Medulla oblongata (tissue), 1 donor: ENCODE measurements around the gene LRFN3.
"Not testable (repeated sequence)": the region's sequence is repeated elsewhere in the genome, so short reads cannot be mapped to it uniquely, and the experiment has no call there.

Experiments used
- DNase-seq: peaks from one replicate; pipeline ENCODE4 v3.0.0-alpha.2; 2015; ENCODE audit errors: extremely low spot score

Gene LRFN3

DNA sequence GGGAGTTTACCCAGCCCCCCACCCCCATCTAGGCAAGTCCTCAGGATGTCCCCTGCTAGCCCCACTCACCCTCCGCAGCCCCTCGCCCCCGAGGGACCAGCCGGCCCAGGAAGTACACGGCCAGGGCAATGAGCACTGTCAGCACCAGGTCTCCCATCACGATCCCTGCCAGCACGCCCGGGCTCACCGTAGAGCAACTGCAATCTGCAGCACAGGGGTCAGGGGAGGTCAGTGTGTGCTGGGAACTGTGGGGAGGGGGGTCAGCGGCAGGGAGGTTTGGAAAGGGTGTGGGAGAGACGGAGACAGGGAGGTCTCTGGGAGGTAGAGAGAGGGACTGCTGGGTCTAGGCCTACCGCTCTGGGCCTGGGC lies 28.8 kb upstream of the LRFN3 start:
- no peak for DNase-seq

DNA sequence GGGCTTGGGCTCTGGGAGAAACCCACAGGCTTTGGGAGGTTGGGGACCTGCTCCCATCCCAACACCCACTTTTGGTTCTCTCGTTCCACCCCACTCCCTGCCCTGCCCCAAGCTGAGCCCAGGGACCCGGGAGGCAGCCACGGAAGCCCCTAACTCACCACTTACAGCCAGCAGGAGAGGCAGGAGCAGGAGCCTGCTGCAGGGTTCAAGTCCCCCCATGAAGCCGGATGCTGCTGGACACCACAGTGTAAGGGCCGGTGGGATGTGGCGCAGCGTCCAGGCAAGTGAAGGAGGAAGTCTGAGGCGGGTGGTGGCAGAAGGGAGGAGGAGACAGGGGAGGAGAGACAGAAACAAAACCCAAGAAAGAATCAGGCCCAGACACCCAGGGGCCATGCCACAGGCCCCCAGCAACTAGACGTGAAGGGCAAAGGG lies 28.1 kb upstream of the LRFN3 start, which contains the start of gene TYROBP:
Gene TYROBP (minus strand): TSS at position 286 of the 432 bp plus-strand sequence. CDS start 67 bp downstream, at position 219.
- peak; percentile 54 for DNase-seq

DNA sequence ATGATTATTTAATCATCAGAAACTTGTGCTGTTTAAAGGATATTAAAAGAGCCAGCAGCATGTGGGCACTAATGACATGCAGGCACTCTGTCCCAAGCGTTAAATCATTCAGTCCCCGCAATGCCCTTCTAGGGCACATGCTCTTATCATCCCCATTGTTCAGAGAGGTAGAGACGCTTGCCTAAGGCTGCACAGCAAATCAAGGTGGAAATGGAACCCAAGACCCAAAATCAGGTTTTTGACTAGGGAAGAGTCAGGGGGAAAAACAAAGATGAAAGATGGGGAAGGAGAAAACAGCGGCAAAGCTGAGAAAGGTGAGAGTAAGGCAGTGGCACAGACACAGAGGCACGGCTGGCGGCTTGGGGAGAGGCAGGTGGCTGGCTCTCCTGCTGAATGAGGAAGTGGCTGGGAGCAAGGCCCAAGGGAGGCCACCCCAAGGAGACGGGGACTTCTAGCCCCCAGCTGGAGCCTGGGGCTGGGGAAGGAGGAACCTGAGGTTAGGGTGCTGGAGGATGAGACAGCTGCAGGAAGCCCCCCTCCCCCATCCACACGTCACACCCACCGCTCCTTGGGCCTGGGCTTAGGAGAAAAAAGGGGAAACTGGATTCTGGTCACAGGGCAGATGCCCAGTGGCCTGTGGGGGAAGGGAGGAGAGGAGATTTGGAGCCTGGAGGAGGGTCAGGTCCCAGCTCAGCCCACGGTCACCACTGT lies 27.0 kb upstream of the LRFN3 start:
- peak; percentile 85 for DNase-seq

DNA sequence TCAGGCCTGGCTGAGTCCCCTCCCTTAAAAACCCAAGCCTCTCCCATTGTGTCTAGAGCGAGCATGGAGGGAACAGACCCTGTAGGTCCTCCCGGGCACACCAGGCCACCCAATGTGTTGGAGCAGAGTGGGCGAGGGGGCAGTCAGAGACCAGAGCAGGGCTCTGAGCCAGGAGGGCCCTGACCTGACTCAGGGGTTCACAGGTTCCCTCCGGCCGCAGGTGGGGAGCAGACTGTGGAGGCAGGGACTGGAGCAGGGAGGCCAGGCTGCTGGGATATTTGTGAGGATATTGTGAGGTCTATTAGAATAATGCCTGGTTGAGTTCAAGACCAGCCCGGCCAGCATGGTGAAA lies 26.5 kb upstream of the LRFN3 start:
- no peak for DNase-seq

DNA sequence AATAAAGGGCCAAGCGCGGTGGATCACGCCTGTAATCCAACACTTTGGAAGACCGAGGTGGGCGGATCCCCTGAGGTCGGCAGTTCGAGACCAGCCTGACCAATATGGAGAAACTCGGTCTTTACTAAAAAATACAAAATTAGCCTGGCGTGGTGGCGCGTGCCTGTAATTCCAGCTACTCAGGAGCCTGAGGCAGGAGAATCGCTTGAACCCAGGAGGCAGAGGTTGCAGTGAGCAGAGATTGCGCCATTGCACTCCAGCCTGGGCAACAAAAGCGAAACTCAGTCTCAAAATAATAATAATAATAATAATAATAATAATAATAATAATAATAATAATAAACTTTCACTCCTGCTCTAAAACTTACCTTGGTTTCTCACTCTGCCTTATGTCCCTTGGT lies 25.8 kb upstream of the LRFN3 start:
- DNase-seq, result not testable (repeated sequence)

DNA sequence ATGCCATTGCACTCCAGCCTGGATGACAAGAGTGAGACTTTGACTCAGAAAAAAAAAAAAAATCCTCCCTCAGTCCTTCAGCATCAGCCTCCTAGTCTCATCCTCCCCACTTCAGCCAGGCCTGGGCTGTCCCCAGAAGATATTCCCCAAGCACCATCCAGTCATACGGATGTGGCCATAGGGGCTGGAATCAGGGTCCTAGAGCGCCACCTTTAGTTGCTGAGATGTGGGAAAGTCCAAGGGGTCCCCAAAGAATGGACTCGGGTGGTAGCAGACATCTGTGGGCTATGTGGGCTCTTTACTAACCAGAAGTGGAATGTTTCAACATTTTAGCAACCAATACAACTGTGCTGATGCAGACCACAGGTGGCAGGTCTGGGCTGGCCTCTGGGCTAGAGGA lies 25.0 kb upstream of the LRFN3 start:
- no peak for DNase-seq

DNA sequence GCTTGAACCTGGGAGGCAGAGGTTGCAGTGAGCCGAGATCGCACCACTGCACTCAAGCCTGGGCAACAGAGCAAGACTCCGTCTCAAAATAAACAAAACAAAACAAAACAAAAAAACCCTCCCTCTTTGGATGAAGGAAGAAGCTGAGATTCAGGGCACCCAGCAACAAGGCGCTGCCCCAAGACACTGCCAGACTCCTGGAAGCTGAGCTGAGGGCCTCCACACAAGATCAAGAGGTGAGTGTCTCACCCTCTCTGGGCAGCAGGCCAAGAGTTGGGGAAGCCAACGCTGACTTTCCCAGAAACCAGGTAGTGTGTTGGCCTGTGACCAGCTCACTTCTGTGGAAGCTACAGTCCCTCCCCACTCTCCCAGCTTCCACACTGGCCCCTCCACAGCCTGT lies 24.4 kb upstream of the LRFN3 start:
- DNase-seq, result no peak

DNA sequence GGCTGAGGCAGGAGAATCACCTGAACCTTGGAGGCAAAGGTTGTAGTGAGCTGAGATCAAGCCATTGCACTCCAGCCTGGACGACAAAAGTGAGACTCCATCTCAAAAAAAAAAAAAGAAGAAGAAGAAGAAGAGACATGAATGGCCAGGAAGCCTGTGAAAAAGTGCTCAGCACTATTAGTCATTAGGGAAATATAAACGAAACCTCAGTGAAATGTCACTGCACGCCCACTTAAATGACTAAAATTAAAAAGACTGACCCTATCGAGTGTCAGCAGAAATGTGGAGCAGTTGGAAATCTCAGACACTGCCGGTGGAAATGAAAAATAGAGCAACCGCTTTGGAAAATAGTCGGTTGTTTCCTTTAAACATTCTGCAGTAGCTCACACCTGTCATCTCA lies 22.6 kb upstream of the LRFN3 start:
- DNase-seq, result no peak

DNA sequence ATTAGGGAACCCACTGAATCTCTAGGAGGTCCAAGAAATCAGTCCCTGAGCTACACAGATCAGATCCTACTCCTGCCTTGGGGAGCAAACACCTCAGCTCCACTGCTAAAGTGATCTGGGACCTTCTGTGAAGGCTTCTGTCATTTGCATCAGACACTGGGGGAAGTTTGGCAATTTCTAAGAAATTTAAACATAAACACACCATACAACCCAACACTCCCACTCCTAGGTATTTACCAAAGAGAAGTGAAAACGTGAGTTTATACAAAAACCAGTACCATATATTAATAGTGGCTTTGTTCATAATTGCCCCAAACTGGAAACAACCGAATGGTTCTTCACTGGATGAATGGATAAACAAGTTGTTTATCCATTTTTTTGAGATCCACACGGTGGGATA lies 20.7 kb upstream of the LRFN3 start:
- DNase-seq, result no peak

DNA sequence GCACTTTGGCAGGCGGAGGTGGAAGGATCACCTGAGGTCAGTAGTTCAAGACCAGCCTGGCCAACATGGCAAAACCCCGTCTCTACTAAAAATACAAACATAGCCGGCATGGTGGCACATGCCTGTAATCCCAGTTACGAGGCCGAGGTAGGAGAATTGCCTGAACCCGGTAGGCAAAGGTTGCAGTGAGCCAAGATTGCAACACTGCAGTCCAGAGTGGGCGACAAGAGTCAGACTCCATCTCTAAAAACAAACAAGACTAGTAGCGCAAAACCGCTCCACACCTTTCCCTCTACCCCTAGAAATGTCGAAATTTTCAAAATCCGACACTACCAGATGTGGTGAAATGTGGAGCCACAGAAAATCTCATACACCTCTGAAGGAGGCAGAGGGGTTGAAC lies 16.9 kb upstream of the LRFN3 start:
- DNase-seq, result no peak

DNA sequence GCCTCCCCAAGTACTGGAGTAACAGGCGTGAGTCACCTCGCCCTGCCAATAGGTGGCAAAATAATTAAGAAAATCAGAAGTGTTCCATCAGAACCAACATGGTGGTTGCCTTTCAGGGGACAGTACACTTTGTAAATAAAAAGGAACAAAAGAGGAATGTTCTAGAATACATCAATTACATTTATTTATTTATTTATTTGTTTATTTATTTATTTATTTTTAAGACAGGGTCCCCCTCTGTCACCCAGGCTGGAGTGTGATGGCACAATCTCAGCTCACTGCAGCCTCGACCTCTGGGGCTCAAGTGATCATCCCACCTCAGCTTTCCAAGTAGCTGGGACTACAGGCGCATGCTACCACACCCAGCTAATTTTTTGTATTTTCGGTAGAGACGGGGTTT lies 15.2 kb upstream of the LRFN3 start:
- no peak for DNase-seq

DNA sequence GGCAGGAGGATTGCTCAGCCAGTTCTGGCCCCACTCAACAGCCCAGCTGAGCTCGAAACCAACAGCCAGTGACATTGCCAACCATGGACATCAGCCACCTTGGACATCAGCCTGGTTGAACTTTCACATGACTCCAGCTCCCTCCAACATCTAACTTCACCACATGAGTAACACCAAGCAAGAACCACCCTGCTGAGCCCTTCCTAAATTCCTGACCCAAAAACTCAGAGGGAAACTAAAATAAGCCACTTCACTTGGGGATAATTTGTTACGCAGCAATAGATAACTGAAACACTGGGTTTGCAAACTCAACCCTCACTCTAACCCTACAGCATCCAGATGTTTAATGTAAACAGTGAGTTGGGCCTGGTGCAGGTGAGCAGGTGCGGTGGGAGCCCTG lies 10.7 kb upstream of the LRFN3 start:
- DNase-seq, result no peak

DNA sequence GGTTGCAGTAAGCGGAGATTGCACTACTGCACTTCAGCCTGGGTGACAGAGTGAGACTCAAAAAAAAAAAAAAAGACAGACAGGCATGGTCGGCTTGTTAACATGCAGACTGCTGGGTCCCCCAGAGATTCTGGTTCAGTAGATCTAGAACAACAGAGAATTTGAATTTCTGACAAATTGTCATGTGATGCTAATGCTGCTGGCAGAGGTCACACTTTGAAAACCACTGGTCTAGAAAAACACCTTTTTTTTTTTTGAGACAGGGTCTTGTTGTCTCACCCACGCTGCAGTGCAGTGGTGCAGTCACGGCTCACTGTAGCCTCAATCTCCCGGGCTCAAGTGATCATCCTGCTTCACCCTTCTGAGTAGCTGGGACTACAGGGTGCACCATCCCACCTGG lies 7.7 kb upstream of the LRFN3 start:
- DNase-seq, result no peak

DNA sequence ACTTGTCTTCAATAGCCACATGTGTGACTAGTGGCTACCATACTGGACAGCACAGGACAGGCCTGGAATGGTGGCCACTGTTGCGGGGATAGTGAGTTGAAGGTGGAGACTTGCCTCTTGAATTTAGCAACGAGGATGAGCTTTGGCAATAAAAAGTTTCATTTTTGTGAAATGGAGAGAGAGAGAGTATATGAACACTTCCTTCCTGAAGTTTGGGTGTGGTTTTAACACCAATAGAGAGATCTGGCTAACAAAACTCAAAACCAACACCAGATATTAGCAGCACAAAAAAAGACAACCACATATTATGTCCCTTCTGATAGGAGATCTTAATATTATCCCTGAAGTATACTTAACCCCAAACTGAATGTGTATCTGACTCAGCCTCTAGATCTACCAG lies 6.3 kb upstream of the LRFN3 start:
- no peak for DNase-seq

DNA sequence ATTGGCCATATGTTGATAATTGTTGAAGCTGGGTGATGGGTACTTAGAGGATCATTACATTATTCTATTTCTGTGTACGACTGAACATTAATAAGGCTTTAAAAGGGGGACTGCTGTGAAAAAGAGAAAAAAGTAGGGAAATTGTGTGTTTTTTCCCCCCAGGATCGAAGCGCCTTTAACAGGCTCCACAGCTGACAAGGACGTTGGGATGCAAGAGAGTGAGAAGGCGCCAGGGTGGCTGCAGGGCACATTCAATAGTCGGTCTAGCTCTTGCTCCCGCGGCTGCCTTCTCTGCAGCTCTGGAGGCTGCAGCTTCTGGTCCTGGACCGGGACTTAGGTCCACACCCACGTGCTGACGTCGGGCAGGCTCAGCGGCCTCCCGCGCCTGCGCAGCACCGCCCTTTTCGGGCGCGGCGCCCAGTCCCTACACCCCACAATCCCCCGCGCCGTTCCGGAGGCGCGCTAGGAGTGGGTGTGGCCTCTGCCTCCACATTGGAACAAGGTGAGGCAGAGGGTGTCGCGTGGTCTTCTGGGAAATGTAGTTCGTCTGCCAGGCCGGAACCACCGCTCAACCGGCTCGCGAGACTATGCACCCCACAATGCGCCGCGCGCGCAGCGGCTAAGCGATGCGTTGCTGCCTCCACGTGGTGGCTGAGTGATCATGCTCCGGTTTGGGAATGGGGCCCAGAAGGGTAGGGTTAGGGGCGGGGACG lies 4.9 kb upstream of the LRFN3 start:
- peak; percentile 99 for DNase-seq

DNA sequence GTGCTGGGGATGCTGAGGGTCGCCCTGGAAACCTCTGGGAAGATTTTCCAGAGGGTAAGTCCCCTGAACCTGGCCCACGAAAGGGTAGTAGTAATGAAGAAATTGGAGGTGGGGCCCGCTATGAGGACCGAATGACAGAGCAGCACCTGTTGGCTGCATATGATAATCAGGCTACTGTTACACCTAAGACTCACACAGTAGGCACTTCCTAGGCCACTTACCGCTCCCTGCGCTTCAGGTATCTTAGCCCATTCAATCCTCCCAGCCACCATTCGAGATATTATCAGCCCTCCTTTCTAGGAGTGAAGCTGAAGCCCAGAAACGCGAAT lies 4.3 kb upstream of the LRFN3 start:
- DNase-seq, result no peak

DNA sequence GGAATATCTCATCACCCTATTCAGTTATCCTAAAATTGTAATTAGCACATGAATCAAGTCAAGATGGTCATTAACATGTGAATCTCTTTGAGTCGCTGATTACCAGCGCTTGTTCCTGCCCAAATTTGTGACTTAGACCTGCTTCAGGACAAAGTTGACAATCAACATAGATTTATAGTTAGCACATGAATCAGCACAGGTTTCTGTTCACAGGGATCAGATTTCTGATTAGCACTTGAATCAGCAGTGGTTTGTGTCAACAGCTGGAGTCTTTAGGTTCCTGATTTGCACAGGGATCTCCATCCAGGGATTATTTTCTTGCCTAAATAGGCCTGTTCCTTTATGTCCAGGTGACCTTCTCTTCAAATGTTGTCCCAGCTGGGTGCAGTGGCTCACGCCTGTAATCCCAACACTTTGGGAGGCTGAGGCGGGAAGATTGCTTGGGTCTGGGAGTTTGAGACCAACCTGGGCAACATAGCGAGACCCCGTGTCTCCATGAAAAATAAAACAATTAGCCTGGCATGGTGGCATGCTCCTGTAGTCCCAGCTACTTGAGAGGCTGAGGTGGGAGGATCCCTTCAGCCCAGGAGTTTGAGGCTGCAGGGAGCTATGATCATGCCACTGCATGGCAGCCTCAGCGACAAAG lies 3.8 kb upstream of the LRFN3 start:
- no peak for DNase-seq

DNA sequence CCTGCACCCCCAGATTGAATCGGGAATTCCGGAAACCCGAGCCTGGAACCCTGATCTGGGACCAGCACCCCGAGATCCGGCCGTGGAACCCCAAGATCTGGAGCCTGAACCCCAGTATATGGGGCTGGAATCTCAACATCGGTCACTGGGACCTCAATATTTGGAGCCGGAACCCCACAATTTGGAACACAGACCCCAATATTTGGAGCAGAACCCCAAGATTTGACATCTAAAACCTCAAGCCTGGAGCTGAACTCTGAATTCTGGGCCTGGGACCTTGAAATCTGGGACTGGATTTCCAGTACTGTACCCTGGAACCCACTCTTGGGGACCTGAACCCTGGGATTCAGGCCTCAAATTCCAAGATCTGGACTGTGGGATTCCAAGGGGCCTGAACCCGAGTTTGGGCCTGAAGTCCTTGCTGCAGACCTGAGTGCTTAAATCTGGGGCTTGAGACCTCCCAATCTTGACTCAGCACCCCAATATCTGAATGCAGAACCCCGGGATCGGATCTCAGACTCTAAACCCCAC lies 629 bp downstream of the LRFN3 start:
- DNase-seq, result no peak

DNA sequence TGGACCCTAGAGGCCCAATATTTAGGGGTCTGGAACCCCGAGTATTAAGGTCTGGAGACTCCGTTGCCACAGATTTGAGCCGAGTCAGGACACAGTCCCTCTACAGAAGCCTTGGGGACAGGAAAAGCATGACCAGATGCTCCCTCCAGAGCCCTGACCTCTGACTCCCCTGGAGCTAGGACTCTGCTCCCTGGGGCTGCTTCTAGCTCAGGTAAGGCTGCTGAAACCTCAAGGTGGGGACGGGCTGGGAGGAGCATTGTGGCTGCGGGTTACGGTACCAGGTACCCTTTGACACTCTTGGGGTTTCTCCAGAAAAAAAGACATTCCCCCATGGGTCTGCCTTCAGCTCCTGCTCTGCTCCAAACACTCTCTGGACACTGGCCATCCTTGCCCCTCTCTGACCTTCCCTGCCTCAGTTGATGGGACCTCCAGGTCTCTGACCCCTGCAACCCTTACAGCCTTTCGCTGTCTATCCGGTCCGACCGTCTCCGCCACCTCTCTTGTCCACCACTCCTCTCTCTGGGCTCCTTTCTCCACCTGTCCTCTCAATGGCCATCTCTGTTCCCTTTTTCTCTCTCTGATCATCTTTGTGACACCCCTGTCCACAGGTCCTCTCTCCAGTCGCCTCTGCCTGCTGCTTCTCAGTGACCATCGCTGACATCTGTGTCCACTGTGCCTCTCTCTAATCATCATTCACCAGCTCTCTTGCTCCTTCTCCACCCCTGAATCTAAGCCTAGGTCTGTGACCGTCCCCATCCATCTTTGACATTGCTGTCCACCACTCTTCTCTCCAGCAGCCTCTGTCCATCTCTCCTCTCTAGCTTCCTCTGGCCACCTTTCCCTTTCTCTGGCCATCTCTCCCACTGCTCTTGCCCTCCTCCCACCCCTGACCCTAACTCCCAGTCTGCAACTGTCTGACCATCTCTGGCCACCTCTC lies 1.4 kb downstream of the LRFN3 start:
- DNase-seq, result no peak

DNA sequence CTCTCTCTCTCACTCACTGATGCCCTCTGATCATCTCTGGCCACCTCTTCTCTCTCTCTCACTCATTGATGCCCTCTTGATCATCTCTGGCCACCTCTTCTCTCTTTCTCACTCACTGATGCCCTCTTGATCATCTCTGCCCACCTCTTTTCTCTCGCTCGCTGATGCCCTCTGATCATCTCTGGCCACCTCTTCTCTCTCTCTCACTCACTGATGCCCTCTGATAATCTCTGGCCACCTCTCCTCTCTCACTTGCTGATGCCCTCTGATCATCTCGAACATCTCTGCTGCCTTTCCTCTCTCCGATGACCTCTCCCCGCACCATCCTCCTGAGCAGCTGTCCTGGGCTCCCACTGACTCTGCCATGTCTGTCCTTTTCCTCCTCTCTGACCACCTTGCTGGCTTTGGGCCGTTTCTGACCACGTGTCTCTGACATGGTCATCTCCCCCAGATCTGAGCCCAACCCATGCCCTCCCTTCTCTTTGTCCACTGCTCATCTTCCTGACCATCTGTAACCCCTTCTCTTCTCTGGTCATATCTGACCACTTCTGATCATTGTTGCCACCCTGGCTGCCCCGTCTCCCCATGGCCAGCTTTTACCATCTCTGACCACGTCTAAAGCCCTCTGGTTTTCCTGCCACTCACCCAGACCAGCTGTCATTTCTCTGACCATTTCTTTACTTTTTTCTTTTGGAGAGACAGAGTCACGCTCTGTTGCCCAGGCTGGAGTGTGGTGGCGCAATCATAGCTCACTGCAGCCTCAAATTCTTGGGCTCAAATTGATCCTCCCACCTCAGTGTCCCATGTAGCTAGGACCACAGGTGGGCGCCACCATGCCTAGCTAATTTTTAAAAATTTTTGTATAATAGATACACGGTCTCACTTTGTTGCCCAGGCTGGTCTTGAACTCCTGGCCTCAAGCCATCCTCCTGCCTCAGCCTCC lies 2.4 kb downstream of the LRFN3 start:
- DNase-seq, result no peak
